Right ventricle myocardium superior (tissue), 1 donor: ENCODE data around the gene AQP5. TPM values are rescaled to one million over a fixed set of nuclear protein-coding genes. Genes with fewer than 3 reads are reported as not detected.

Experiments used
- ATAC-seq: fragments of 200-7000 bp; cut with Tn5 transposase; one replicate; pipeline ENCODE4 v1.9.1; 2020; ENCODE audit warnings: mild to moderate bottlenecking; ENCODE audit not compliant: poor library complexity
- DNase-seq: peaks from one replicate; pipeline ENCODE4 v3.0.0-alpha.2; 2020
- intact Hi-C: fragments of 100-400 bp; cut with DNase I; formaldehyde crosslinking; loops from one replicate; pipeline ENCODE4 v1.11.2; 2022
- total RNA-seq: library from RNA; stranded (reverse); fragmentation: NEBNext Ultra II Directional; extraction: Animal tissue kit (Norgen Biotek cat#: 25700); gene quantifications from one replicate; pipeline ENCODE4 v1.2.1, GENCODE V29; 2021
- donor health status: DM: no; HTN: yes; CAD: no; lungs with severe emphysema.

Gene AQP5
- total RNA-seq, 1 donor from 2014 or later = 0.38 TPM

DNA sequence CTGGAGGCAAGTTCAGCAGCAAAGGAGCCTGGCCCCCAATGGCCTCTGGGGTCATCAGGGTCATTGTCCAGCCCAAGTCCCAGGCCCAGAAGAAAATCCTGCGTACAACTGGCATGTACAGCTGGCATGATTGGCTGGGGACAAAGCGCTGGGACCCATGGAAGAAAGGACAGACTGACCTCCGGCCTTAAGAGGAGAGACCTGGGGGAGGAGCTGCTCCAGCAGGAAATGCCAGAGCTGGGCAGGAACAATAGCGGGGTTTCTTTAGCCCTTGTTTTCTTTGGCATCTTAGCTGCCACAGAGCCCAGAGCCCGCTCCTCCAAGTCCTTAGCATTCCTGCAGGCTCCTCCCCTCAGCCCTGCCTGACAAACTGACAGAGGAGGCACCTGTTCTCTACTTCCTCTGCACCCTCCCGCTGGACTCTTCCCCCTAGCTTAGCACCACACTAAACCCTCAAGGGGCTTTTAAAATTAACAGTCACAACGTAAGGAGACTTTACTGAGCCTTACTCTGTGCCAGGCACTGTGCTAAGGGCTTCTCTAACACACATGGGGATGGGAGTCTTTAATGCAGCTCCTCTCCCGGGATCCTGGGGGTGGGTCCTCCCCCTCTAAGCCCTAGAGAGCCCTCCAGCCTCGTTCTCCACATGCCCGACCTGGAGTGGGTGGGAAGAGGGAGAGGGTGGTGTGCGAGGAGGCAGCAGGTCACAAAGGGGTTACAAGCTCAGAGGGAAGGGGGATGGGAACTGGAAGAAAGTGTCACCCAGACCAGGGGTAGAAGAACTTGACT, 1.8 kb upstream of the AQP5 start:
- intact Hi-C loops = no loop called here

DNA sequence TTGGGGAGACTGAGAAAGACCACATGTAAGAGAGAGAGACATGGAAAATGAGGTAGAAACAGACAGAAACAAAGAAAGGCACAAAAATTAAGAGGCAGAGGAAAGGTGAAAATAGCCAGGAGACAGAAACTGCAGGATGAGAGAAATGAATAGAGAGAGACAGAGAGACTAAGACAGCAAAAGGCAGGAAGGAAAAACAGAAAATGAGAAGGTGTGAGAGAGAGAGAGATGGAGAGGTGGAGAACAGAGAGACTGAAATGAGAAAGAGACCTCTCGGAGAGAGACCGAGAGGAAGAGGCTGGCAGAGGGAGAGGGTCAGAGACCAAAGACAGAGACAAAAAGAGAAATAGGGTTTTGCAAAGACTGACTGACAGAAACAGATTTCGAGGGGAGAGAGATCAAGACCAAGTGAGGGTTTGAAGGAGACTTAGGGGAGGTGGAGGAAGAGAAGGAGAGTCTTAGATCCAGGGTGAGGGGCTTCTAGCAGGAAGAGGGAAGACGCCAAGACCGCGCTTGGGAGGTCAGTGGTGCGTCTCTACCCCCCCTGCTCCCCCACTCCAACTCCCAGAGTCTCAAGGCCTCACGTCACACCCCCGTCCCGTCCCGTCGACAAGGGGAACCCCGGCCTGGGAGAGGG, 1.1 kb upstream of the AQP5 start:
- intact Hi-C loops = no loop called here
- DNase-seq = no peak
- ATAC-seq = no peak

More for the DNA sequence above, 1.8 kb upstream of the AQP5 start:
- DNase-seq = no peak
- no peak for ATAC-seq

DNA sequence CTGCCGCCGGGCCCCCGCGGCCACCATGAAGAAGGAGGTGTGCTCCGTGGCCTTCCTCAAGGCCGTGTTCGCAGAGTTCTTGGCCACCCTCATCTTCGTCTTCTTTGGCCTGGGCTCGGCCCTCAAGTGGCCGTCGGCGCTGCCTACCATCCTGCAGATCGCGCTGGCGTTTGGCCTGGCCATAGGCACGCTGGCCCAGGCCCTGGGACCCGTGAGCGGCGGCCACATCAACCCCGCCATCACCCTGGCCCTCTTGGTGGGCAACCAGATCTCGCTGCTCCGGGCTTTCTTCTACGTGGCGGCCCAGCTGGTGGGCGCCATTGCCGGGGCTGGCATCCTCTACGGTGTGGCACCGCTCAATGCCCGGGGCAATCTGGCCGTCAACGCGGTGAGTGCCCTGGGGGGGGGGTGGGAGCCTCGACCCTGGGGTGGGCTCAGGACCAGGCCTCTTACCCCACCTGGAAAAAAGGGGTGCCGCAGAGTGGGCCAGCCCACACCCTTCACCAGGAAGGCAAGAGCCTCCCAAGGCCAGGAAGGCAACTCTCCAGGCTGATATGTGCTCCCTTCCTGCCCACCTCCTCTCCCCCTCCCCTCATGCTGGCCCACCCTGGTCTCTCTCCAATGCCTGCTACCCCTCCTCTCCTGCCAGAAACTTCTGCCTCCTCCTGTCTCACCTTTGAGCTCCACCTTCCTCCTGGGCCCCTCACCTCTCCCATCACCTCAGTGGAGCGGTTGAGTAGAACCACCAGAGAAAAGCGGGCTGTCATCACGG, 507 bp downstream of the AQP5 start:
- ATAC-seq (no peak), DNase-seq (no peak)
- intact Hi-C loops = no loop called here

DNA sequence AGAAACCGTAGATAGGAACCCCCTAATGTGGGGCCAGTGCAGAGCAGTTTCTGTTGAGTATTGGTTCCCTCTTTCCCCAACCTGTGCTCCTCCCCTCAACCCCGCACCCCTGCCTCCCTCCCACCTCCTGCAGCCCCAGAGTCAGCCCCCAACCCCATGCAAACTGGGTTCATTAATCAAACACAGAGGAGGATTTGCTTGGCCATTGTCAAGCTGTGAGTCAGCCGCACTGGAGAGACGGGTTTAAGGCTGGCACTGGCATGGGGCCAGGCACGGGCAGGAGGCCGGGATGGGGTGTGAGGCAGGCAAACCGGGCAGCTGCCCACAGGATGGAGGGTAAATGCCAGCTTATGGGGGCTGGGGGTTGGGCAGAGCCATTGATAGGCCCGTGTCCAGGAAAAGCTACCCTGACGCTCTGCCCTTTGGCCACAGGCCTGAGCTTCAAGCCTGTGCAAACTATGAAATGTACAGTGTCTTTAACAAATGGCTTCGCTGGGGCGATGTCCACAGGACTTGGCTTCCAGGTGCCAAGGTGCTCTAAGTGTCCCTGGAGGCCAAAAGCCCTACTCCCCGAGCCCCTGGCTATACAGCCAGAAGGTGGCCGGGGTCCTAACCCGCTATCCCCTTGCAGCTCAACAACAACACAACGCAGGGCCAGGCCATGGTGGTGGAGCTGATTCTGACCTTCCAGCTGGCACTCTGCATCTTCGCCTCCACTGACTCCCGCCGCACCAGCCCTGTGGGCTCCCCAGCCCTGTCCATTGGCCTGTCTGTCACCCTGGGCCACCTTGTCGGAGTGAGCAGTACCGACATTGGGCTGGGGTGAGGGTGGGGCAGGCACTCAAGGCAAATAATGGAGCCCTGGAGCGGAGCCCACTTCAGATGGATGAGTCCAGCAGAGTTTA, 1.4 kb downstream of the AQP5 start:
- ATAC-seq (peak; percentile 58), DNase-seq (peak; percentile 80)
- intact Hi-C loops = no loop called here

DNA sequence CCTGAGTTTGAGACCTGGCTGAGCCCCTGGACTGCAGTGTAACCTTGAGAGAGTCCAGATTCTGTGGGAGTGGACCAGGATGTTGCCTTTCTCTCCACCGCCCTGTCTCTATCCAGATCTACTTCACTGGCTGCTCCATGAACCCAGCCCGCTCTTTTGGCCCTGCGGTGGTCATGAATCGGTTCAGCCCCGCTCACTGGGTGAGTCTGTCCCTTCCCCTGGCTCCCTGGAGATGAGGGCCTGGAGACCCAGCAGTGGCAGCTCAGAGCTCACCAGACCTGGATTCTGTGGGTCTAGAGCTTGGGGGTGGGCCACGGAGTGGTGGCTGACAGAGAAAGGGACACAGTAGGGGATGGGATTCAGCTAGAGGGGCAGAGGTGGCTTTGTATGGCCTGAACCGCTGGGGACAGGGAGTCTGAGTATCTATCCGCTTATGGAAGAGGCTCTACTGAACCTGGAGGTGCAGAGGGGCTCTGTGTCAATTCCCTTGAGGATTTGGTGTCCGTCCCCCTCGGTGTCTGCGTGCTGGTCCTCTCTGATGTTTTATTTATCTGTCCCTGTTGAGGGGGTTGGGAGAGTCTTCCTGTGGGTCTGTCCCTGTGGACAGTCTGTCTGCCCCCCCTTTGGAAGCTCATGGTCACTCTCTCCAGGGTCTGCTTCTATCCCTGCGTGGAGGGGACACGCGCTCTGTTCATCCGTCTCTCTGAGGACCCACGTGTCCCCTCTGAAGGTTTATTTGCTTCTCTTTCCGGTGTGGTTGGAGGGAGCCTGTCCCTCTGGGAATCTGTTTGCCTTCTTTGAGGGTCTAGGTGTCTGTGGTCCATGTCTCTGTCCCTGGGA, 2.5 kb downstream of the AQP5 start:
- intact Hi-C loops = no loop called here
- DNase-seq = no peak
- ATAC-seq = no peak

DNA sequence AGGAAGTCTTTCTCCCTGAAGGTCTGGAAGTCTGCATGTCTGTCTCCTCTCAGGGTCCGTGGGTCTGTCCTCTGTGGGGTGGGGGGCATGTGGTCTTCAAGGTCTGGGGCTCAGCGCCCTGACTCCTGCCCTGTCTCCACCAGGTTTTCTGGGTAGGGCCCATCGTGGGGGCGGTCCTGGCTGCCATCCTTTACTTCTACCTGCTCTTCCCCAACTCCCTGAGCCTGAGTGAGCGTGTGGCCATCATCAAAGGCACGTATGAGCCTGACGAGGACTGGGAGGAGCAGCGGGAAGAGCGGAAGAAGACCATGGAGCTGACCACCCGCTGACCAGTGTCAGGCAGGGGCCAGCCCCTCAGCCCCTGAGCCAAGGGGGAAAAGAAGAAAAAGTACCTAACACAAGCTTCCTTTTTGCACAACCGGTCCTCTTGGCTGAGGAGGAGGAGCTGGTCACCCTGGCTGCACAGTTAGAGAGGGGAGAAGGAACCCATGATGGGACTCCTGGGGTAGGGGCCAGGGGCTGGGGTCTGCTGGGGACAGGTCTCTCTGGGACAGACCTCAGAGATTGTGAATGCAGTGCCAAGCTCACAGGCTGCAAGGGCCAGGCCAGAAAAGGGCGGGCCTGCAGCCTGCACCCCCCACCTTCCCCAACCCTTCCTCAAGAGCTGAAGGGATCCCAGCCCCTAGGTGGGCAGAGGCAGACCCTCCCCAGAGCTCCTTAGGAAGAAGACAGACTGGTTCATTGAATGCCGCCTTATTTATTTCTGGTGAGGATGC, 3.4 kb downstream of the AQP5 start:
- intact Hi-C loops = loop anchor here (5.0 kb wide), 1 partner anchor 107 kb away; no protein-coding TSS in a partner anchor
- no peak for DNase-seq

DNA sequence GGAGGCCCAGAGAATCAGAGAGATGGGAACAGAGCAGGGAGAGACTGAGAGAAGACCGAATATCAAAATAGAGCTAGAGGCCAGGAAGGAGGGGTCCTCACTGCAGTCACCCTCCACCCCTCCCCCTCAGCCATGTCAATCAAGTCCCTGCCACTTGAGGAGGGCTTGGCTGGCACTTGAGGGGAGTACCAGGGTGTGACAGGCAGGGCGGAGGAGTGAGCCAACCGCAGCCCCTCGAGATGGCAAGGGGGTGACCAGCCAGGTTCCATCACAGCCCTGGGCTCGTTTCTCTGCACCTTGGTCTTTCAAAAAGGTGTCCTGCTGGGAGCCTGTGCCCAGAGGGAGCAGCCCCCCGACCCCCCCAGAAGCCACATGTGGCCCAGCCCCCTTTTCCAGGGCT, 4.2 kb downstream of the AQP5 start:
- intact Hi-C loops = loop anchor here (2.0 to 5.0 kb wide), 2 partner anchors 91 to 106 kb away; partner anchors contain the start of gene ASIC1
- ATAC-seq (no peak), DNase-seq (no peak)

More for the DNA sequence above, 3.4 kb downstream of the AQP5 start:
- no peak for ATAC-seq

DNA sequence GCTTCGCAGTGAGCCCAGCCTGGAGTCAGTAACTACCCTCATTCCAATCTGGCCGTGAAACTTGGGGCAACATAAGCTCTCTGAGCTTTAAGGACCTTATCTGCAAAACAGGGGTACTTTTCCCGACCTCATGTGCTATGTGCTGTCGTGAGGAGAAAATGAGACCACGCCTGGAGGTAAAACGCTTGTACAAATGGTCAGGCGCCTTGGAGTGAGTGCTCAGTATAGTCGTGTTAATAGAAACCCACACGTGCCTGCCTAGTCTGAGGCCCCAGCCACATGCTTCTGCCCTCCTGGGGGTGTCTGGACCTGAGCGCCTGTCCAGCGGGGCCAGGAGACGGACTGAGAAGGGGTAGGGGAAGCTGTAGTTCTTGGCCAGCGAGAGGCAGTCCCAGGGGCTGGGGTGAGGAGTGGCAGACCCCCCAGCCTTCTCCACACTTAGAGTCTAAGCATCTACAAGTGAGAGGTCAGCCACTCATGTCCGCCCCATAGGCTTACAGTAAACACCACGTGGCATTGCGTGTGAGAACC, 4.9 kb downstream of the AQP5 start:
- intact Hi-C loops = loop anchor here (2.0 to 5.0 kb wide), 2 partner anchors 90 to 106 kb away; partner anchors contain the start of gene ASIC1
- DNase-seq (no peak), ATAC-seq (no peak)

DNA sequence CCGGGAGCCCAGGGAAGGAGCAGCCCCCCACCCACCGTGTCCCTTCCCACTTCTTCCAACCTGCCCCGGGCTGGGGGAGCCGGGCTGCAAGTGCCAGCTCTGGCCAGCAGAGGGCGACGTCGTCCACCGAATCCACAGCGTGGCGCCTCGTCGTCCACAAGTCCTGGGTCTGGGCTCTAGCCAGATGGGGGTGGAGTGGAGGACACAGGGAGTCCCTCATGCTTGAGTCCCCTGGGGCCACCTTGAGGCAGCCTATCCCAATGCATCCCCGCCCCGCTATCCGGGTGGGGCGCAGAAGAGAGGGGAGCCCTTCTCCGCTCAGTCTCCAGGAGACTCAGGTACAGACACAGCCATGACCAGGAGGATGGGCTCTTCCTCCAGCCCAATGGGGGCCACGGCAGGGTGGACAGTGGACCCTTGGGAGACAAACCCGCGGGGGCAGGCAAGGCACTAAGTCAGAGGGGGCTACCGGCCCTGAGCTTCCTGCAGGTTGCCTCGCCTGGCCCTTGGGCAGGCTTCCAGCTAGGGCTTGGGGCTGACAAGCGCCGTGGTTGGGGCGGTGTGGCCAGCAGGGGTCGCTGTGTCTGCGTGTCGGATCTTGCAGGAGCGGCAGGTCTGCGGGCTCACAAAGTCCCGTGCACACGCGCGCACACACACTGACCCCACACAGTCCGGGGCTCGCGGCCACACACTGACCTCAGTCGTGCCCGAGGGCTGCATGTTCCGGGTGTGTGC, 5.5 kb downstream of the AQP5 start:
- peak; percentile 87 for ATAC-seq
- intact Hi-C loops = loop anchor here (2.0 to 5.0 kb wide), 2 partner anchors 90 to 105 kb away; partner anchors contain the start of gene ASIC1
- peak; percentile 95 for DNase-seq

DNA sequence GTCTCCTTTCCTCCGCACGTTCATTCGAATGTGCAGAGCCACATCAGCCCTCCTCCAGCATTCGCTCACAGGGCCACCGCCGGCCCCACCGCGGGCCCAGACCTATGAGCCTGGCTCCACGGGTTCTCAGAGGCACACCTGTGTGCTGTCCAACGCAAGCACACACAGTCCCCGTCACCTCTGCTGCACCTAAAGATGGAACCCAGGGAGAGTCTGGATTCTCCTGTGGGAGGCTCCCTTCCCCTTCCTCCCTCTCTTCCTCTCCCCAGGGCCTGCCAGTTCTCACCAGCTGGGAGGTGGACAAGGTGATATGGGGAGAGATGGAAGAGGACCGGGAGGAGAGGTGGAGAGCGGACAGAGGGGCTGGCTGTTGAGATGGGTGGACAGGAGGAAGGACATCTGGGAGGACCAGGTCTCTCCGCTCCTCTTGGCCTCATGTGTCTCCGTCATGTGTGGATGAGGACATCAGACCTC, 6.1 kb downstream of the AQP5 start:
- DNase-seq = no peak
- no peak for ATAC-seq

DNA sequence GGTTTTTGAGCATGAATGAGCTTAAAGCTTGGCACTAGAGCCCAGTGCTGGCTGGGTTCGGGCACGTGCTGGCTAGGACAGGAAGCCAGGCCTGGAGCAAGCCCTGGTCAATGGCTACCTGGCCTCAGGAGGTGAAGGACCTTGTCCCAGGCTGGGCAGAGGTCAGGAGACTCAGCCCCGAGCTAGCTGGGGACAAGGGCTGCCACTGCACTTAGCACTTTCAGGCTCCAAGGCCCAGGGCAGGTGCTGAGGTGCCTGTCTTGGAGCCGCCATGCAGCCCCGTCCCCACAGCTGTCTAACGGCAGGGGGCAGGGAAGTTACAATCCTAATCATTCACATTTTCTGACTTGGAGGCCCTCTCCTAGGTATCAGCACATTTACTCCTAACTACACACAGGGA, 6.8 kb downstream of the AQP5 start:
- ATAC-seq = no peak
- intact Hi-C loops = loop anchor here (5.0 kb wide), 1 partner anchor 104 kb away; no protein-coding TSS in a partner anchor
- no peak for DNase-seq

More for the DNA sequence above, 6.1 kb downstream of the AQP5 start:
- intact Hi-C loops = loop anchor here (2.0 to 5.0 kb wide), 2 partner anchors 89 to 104 kb away; partner anchors contain the start of gene ASIC1

DNA sequence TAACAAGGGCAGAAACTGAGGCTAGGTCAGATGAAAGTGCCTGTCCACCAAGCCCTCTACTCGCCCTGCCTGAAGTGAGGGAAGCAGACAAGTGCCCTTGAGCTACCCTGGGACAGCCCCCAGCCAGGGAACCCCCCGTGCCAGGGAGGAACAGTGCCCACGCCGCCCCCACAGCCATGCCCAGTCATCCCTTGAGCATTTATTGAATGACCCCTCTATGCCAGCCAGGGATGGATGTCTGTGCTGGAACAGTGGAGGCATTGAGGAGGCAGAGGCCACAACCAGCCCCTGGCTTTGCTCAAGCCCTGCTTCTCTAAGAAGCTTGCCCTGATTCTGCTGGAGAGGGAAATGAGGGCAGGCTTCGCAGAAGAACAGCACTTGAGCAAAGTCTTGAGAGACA, 7.4 kb downstream of the AQP5 start:
- intact Hi-C loops = loop anchor here (5.0 kb wide), 1 partner anchor 103 kb away; no protein-coding TSS in a partner anchor
- ATAC-seq (no peak), DNase-seq (no peak)

DNA sequence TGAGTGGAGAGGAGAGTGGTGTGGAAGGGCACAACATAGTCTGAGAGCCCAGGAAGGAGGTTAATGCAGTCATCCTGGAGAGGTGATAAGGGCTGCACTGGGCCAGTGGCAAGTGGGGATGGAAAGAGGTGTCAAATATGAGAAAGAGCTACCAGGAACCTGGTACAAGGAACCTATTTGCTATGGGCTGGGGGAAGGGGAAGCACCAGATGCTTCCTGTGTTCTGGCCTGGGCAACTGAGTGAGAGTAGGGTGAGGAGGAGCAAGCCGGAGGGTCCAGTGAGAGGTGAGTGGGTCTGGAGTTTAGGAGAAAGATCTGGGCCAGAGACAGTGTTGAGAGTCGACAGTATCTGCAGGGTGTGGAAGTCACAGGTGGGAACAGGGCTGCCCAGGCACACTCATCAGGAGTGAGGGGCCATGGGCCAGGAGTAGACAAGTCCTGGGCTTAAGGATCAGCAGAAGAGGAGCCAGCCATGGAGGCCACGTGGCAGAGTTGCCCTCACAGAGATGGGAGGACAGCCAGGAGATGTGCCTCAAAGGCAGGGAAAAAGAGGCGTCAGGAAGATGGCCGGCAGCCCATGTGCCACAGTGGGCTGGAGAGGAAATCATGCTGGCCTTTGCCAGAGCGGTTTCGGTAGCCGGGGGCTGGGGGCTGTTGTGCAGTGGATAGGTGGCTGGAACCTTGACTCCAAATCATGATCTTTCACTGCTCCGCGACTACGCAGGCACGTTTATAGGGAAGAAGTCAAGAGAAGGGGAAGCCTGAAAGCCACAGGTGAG, 8.2 kb downstream of the AQP5 start:
- ATAC-seq (no peak), DNase-seq (no peak)
- intact Hi-C loops = loop anchor here (5.0 to 10.0 kb wide), 2 partner anchors 102 to 195 kb away; no protein-coding TSS in a partner anchor

DNA sequence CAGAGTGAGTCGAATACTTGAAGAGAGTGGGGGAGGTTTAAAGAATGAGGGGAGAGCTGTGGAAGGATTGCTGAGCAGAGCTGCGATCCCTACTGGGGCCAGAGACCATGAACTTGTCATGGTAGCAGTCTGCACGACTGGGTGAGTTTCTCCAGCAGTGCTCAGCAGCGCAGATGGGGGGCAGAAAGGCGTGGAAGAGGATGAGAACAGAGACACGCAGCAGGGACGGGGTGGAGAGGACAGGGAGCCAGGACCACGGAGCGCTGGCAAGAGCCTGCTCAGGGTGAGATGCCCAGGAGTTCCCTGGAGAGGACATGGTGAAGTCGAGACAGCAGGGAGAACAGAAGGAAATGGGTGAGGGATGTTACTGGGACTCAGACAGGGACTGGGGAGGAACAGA, 9.0 kb downstream of the AQP5 start:
- DNase-seq (no peak), ATAC-seq (no peak)
- intact Hi-C loops = loop anchor here (10.0 kb wide), 1 partner anchor 196 kb away; no protein-coding TSS in a partner anchor

DNA sequence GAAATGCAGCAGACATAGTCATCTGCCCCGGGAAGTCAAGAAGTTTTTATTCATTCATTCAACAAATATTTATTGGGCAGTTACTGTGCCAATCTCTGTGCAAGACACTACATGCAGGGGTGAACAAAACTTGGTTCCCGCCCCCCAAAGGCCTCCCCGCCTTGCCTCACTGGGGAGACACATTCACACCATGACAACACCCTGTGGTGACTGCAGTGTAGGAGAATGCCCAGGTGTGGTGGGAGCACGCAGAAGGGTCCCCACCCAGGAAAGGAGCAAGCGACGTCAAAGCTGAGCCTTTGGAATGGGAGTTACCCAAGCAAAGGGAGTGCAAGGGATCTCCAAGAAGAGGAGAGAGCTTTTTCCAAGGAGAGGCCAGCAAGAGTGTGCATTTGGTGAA, 9.5 kb downstream of the AQP5 start:
- no peak for ATAC-seq
- intact Hi-C loops = loop anchor here (10.0 kb wide), 1 partner anchor 196 kb away; no protein-coding TSS in a partner anchor
- DNase-seq = no peak
